ENCODE measurements around the gene ARHGAP26.

Gene ARHGAP26

GRCh38 chr5:143141652-143142051 is 371.5 kb downstream of the ARHGAP26 start:
- DNase-seq (ENCODE audit: low spot score), result no peak

DNA sequence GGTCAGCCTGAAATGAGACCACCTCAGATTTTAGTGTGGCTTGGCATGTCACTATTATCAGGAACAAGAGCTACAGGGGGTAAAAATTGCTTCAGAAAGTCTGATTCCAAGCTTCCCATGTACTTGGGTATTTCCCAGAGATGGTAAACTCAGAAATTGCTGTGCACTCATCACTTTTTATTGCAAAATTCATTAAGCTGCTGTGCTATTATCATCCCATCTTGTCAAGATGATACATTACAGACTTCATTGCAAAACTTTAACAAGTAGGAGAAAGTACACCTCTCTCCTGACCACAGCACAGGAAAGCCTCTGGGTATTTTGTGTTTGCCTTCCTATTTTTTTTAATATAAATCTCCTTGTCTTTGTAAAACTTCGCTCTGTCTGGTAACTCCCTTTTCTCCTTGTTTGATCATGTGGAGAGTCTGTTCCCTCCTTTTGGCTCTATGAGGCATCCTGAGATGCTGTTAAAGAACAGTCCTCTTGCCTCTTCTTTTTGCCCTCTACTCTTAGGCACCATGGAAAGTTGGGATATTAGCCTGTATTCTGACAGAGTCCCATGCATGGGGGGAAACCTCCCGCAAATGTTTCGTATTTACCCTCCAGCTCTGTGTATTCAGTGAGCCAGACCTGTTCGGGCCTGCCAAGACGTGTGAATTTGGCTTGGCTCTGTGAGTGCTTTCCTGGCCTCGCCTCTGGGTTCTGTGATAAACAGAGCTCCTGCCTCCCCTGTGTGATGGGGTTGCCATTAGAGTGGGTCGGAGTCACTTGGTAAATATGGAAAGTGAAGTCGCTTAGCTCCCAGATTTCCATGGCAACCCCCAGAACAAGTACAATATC is 372.6 kb downstream of the ARHGAP26 start:
- no peak for DNase-seq (ENCODE audit: low spot score)

DNA sequence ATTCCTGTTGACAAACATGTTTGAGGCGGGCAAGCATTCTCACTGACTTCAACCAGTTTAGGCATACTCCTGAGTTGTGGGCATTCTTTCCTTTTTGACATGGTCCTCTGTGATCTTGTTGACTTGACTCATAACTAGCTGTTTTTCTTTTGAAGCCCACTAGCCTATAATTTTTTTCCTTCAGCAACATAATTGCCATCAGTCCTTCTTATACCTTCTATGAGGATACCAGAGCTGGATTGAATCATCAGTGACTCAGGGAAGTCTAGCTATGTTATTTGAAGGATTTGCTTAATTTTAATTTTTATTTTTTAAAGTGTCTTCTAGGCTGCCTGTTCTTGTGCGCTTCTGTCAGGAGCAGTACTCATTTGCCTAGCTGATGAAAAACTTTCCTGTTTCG is 373.8 kb downstream of the ARHGAP26 start:
- DNase-seq (ENCODE audit: low spot score), result no peak

DNA sequence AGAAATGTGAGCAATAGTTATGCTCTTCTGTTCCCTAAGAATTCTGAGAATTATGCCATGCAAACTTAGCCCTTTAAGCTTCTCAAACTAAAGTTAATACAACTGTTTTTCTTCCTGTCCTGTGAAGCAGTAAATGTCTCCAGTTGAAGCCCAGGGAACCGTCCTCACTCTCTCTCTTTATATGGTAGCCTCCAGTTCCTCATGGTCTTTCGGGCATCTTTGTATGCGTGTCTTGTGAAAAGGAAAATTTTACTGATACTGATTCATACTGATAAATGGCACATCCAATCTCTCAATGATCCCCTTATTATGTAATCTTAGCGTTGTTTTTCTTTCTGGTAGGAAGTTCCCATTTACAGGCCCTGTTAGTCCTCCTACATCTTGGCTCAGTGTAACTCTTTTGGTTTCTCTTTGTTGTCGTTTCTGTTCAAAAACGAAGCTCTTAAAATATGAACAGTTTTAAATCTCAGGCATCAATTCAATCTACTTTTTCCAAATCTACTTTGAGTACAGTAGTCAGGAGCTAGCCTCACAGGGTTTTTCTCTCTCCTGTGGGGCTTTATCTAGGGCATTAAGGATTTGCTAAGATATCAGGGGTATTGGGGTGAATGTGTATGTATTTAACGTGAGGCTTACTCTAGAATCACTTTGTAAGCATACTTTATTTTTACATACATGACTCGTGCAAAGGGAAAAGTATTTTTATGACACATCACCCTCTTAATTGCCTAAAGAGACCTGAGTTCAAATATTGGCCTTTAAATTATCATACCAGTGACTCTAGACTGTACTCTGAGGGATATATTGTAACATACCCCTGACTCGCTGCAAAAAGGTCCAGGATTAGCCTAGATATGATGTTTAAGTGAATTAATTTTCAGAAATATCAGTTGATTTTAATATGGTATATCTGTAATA is 375.3 kb downstream of the ARHGAP26 start:
- no peak for DNase-seq (ENCODE audit: low spot score)

DNA sequence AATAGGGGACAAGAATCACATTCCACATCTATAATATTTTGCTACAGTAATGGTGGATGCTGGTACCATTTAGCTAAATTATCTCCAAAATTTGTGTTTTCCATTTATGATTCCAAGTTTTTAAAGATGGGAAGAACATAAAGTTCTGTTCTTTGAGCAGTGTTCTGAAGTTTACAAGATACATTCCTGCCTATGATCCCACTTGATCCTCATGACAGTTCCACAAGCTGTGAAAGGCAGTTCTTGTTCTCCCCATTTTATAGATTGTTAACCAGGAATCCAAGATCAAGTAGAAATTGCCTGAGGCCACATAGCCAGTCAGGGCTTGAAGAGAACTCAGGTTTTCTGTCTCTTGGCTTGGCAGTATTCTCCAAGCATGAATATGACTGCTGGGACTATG is 376.0 kb downstream of the ARHGAP26 start:
- DNase-seq (ENCODE audit: low spot score), result no peak

- no peak for DNase-seq (ENCODE audit: low spot score)
Measured at GRCh38 chr5:143147383-143147782, 377.2 kb downstream of the ARHGAP26 start.

DNA sequence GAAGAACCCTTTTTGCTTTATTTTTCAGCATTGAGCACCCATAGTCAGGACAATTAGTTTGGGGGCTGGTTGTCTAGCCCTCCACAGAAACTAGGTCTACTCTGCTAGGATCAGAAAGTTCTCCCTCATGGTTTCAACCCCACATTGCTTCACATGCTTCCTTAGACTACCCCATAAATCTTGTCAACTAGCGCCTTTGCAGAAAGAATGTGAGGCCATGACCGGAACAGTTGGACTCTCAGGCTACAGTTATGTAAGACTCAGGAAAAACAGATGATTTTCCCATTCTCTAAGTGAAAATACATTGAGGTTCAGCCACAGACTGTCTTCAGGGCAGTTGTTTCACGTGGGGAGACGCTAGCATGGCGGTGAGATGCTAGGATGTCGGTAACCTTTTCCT is 377.7 kb downstream of the ARHGAP26 start:
- DNase-seq (ENCODE audit: low spot score), result no peak

GRCh38 chr5:143148771-143149170 is 378.6 kb downstream of the ARHGAP26 start:
- DNase-seq (ENCODE audit: low spot score), result no peak

GRCh38 chr5:143149759-143150158 is 379.6 kb downstream of the ARHGAP26 start:
- DNase-seq (ENCODE audit: low spot score), result no peak

- no peak for DNase-seq (ENCODE audit: low spot score)
Measured at GRCh38 chr5:143151056-143151700, 381.0 kb downstream of the ARHGAP26 start.

DNA sequence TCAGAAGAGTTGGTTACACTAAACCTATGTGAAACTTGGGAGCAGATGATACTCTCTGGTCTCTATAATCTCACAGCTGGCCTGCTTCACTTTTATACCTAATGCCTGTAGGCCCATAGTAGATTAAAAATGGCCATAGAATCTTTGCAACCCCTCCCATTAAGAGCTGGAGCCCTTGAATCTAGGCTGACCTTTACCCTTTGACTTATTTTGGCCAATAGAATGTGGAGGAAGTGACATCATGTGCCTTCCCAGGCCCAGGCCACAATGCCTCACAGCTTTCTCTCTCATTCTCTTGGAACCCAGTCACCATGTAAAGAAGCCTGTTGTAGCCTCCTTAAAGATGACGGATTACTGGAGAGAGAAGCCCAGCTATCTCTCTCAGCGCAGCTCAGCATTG is 382.3 kb downstream of the ARHGAP26 start:
- DNase-seq (ENCODE audit: low spot score), result no peak

DNA sequence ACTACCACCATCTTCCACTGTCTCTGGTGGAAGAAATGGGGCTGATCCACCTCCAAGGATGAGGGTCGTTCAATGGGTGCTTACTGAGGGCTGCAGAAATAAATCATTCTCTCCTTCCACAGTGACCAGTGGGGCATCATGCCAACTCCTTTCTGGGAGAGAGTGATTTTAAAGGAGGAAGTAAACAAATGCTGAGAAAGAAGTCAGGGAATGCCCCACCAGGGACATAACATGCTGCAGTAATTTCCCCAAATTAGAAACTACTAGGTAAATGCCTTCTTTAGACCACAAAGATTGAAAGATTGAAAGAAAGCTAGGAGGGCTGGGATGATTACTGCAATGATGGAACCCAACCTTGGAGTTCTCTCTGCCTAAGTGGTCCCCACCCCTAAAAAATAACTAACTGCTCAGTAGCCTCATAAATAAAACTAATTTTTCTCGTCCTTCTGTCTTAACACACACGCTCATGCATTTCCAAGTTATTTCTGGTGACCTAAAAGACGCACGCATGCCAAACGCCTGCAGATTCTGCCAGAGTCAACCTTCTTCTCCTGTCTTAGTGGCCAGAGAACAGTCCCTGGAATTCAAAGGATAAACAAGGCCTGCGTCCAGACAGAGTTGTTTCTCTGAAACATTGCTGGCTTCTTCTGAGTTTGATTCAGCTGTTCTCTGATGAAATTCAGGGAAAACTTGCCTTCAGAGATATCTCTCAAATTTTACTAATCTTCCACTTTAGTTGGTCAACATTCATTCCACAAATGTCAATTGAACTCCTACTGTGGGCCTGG is 383.3 kb downstream of the ARHGAP26 start:
- DNase-seq (ENCODE audit: low spot score), result no peak

DNA sequence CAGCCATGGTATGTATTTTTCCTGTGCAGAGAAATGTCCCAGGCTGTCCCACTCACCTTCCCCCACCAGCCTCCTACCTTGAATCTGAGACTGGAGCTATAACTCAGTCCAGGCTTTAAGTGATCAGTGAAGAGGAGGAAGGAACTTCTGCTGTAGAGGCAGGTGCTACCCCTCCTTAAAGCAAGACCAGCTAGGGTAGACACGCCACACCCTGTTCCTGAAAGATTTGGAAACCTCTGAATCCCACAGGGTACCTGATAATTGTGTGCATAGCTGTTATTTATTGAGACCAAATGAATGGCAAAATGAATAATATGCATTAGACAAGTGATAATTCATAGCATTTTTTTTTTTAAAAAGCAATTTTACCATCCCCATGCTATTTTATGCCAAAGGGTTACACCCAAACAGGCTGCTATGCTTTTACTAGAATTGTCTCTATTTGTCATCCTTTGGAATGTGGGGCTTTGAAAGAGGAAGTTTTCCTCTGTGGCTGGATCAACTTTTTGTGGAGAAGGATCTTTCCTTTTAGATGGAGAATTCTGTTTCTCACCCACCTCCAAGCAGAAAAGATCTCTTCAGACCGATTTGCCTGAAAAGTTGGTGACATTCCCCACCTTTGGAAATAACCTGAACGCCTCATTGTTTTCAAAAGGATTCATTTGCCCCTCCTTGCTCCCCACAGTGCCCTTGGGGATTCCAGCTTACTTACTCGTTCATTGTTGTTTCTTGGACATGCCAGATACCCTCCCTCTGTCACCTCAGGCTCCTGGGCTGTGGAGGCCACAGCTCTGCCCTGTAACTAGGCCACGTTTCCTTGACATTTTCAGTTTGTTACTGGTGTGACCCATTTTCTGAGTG is 384.6 kb downstream of the ARHGAP26 start:
- no peak for DNase-seq (ENCODE audit: low spot score)

- DNase-seq (ENCODE audit: low spot score), result no peak
Measured at GRCh38 chr5:143155455-143155854, 385.3 kb downstream of the ARHGAP26 start.

- no peak for DNase-seq (ENCODE audit: low spot score)
Measured at GRCh38 chr5:143156086-143156485, 385.9 kb downstream of the ARHGAP26 start.

DNA sequence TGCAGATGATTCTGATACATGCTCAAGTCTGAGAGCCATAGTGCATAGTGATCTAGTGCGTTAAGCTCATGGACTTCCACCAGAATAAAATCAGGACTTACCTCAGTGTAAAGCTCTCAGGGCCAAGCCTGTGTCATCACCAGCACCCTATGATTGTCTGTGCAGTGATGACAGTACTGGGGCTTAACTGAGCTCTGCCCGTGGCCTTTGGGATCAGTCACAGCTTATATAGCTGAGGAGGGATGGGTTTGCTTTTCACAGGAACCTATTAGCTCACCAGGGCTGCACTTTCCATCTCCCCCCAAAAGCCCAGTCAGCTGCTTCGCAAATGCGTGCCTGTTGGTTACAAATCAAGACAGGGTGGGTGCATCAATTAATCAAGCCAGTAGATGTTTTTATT is 386.4 kb downstream of the ARHGAP26 start:
- no peak for DNase-seq (ENCODE audit: low spot score)

GRCh38 chr5:143159031-143159430 is 388.9 kb downstream of the ARHGAP26 start:
- DNase-seq (ENCODE audit: low spot score), result no peak

DNA sequence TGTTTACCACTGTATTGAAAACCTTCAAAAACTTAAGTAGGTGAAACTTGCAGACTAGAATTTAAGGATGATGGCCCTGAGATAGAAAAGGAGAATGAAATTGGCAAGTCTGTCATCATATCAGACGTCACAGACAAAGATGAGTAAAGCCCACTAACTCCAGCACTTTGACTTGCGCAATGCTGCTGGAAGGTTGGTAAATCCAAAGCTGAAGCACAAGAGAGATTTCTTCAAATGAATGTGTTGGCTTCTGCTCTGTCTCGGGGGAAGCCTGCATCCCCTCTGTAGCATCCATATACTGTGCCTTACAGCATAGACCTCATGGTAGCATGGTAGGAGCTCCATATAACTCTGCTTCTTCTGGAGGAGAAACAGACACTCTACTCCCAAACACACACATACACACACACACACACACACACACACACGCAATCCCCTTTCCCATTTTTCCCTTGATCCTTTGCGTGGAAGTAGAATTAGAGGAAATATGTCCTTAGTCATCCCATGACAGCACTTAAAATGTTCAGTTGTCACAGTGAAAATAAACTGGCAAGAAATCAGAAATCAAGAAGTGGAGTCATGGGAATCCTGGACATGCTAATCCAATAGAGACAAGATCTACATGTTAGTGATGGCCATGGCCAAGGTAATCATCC is 391.8 kb downstream of the ARHGAP26 start:
- DNase-seq (ENCODE audit: low spot score), result no peak

GRCh38 chr5:143162810-143163209 is 392.6 kb downstream of the ARHGAP26 start:
- DNase-seq (ENCODE audit: low spot score), result no peak

GRCh38 chr5:143164557-143164956 is 394.4 kb downstream of the ARHGAP26 start:
- no peak for DNase-seq (ENCODE audit: low spot score)
